GM12878 (cell line): ENCODE measurements around the gene ERLEC1.

Source experiments
- CTCF ChIP-seq, 3 experiments: IDR thresholded peaks in 2 of 3; conservative IDR thresholded peaks in 1 of 3; 2 replicates each; pipeline ENCODE4 v1.5.1; 2011; ENCODE audit warnings: low read depth in 3 of 3, low read length in 3 of 3, mild to moderate bottlenecking in 3 of 3, control low read depth in 2 of 3, moderate library complexity in 2 of 3, inconsistent platforms in 1 of 3, mixed read lengths in 1 of 3; ENCODE audit not compliant: control insufficient read depth in 2 of 3, insufficient read depth in 1 of 3; ENCODE audit errors: extremely low read depth in 1 of 3
- EP300 ChIP-seq, 2 experiments: fragments of 150-350 bp in 1 of 2; IDR thresholded peaks; 2 replicates each; pipeline ENCODE4 v1.6.1; 2011 to 2012; ENCODE audit warnings: low read depth in 2 of 2, low read length in 2 of 2, borderline replicate concordance in 1 of 2, improper control_type of control experiment in 1 of 2, inconsistent platforms in 1 of 2; ENCODE audit not compliant: control insufficient read depth in 1 of 2
- JUND ChIP-seq: IDR thresholded peaks from 2 replicates; pipeline ENCODE4 v1.6.1; 2012; ENCODE audit warnings: low read depth, mild to moderate bottlenecking, low read length, improper control_type of control experiment, moderate library complexity
- MXI1 ChIP-seq: fragments of 150-350 bp; IDR thresholded peaks from 2 replicates; pipeline ENCODE4 v1.6.1; 2011; ENCODE audit warnings: low read depth, mild to moderate bottlenecking, inconsistent platforms, low read length, improper control_type of control experiment
- NFYB ChIP-seq: IDR thresholded peaks from 2 replicates; pipeline ENCODE4 v1.6.1; 2011; ENCODE audit warnings: low read depth, mild to moderate bottlenecking, low read length, improper control_type of control experiment, moderate library complexity; ENCODE audit not compliant: insufficient read depth

GRCh38 chr2:53778536-53779162 lies 8.2 kb upstream of the ERLEC1 start:
- TF ChIP-seq EP300 (IDR thresholded peaks at IDR 0.05; ENCODE audit: borderline replicate concordance in 1 of 2, control insufficient read depth in 1 of 2, low read depth in 2 of 2, low read length in 2 of 2) = no peak
- TF ChIP-seq JUND = no peak
- no peak for TF ChIP-seq CTCF (IDR thresholded peaks at IDR 0.05 in 2 of 3, conservative IDR thresholded peaks at IDR 0.05 in 1 of 3; ENCODE audit: control insufficient read depth in 2 of 3, extremely low read depth in 1 of 3, insufficient read depth in 1 of 3, low read depth in 3 of 3, low read length in 3 of 3)
- TF ChIP-seq MXI1 = no peak
- TF ChIP-seq NFYB = no peak
